A549 treated with dexamethasone at 1 μM for 4 hours (cell line): ENCODE measurements around the gene DBR1. TPM values are rescaled to one million over a fixed set of nuclear protein-coding genes. Genes with fewer than 3 reads are reported as not detected.

Source experiments
- total RNA-seq: library from RNA; stranded (reverse); fragments of 200-300 nt; extraction: Qiagen RNA extraction; gene quantifications from 5 replicates; pipeline ENCODE4 v1.2.3, GENCODE V29; 2022

DBR1 gene, protein sequence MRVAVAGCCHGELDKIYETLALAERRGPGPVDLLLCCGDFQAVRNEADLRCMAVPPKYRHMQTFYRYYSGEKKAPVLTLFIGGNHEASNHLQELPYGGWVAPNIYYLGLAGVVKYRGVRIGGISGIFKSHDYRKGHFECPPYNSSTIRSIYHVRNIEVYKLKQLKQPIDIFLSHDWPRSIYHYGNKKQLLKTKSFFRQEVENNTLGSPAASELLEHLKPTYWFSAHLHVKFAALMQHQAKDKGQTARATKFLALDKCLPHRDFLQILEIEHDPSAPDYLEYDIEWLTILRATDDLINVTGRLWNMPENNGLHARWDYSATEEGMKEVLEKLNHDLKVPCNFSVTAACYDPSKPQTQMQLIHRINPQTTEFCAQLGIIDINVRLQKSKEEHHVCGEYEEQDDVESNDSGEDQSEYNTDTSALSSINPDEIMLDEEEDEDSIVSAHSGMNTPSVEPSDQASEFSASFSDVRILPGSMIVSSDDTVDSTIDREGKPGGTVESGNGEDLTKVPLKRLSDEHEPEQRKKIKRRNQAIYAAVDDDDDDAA
- 11.7 to 13.7 TPM (median 13.2 TPM) in 5 replicates for total RNA-seq

GRCh38 chr3:138174421-138175131, at the start of gene DBR1:
DBR1 (minus strand) TSS chr3:138174921; CDS start chr3:138174795, 126 bp downstream.

DNA sequence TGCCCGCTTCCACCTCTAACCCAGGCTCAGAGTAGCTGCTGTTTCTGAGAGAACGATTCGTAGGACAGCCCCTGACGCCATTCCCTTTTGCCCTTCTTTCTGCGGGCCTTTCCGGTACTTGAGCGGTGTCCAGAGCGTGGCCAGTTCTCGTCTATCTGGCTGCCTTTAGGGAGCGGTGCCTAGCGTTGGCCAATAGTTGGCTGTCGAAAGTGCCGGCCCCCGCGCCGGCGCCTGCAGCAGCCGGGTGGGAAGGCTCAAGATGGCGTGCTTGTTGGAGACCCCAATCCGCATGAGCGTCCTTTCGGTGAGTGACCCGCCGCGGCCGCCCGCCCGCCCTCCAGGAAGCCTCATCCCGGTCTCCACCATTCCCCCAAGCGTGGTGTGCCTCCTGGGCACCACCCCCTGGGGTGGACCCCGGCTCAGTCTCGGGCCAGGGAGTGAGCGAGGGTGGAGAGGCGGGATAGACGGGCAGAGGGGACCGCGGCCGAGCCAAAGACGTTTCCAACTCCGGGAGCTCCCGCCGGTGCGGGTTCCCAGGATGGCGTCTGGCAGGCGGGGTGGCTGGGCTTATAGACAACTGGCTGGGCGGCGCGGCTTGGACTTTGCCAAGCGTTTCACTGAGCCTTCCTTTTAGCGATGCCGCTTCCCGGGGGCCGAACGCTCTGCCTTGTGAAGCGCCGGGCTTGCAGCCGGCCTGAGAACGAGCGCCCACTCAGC, 12.7 kb upstream of the DBR1 start, which contains the start of gene ARMC8:
Gene ARMC8, plus strand, starts transcription at position 6 of the 717 bp plus-strand sequence. Its CDS starts 254 bp downstream, at position 260.

DNA sequence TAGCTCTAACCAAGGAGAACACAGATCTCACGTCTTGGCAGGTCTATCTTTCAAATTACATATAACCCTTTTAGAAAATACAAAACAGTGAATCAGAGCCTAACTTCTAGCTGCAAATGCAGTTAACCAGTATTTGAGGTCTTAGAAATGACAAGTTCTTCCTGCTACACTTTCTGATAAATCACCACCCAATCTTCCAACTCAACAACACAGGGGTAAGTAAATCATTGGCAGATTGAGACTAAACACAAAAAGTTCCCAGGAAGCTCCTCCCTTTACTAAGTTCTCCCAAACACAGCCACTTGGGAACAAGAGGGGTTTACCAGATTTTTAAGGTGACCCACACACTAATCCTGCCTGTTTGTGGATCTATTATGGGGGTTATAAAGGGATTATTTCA, 42.5 kb downstream of the DBR1 start, which contains the start of gene A4GNT:
Gene A4GNT, minus strand, starts transcription at position 152 of the 400 bp plus-strand sequence. CDS start 1,134 bp downstream, outside the sequence.

GRCh38 chr3:138114988-138115971, 59.4 kb downstream of the DBR1 start, which contains the start of gene DZIP1L:
DZIP1L (minus strand) TSS chr3:138115608; CDS start chr3:138103971, 11,637 bp downstream.

Other genes with a start within 250 kb of the DBR1 start
- gene CLDN18, start 164.8 kb downstream of the DBR1 start, total RNA-seq: not detected in 5 replicates
- 8.0 to 12.5 TPM (median 11.0 TPM) in 5 replicates for gene DZIP1L, start 59.3 kb downstream of the DBR1 start, total RNA-seq
- gene A4GNT, start 42.5 kb downstream of the DBR1 start, total RNA-seq: not detected in 5 replicates
- gene ARMC8, start 12.4 kb upstream of the DBR1 start, total RNA-seq: 37.0 to 48.3 TPM (median 42.2 TPM) in 5 replicates
- 0.14 TPM in 1 of 5 replicates, not detected in the others for gene NME9, start 154.9 kb upstream of the DBR1 start, total RNA-seq
- 7.8 to 11.0 TPM (median 9.5 TPM) in 5 replicates for gene MRAS, start 173.7 kb upstream of the DBR1 start, total RNA-seq